ENCODE measurements around the gene RABGAP1L.

GRCh38 chr1:174393885-174394284, 234.6 kb downstream of the RABGAP1L start:
- no peak for TF ChIP-seq POLR2A (IDR thresholded peaks at IDR 0.05)
- TF ChIP-seq, protein P1, sequence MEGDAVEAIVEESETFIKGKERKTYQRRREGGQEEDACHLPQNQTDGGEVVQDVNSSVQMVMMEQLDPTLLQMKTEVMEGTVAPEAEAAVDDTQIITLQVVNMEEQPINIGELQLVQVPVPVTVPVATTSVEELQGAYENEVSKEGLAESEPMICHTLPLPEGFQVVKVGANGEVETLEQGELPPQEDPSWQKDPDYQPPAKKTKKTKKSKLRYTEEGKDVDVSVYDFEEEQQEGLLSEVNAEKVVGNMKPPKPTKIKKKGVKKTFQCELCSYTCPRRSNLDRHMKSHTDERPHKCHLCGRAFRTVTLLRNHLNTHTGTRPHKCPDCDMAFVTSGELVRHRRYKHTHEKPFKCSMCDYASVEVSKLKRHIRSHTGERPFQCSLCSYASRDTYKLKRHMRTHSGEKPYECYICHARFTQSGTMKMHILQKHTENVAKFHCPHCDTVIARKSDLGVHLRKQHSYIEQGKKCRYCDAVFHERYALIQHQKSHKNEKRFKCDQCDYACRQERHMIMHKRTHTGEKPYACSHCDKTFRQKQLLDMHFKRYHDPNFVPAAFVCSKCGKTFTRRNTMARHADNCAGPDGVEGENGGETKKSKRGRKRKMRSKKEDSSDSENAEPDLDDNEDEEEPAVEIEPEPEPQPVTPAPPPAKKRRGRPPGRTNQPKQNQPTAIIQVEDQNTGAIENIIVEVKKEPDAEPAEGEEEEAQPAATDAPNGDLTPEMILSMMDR (IDR thresholded peaks at IDR 0.05) = no peak

All from body of pancreas (tissue), 4 donors.